Transverse colon (tissue), 4 donors: Measurements from ENCODE around the gene CENPE.

Experiments used
- EP300 ChIP-seq: sonication (generic); formaldehyde crosslinking; IDR thresholded peaks from one replicate; pipeline ENCODE4 v1.6.1; 2017; ENCODE audit warnings: antibody characterized with exemption, low read depth
- POLR2A ChIP-seq: fragments of 450-650 bp; IDR thresholded peaks from one replicate; pipeline ENCODE4 v1.6.1; 2016; ENCODE audit warnings: antibody characterized with exemption, mild to moderate bottlenecking, moderate library complexity
- POLR2AphosphoS5 ChIP-seq, 3 donors: sonication (generic); formaldehyde crosslinking; IDR thresholded peaks; one replicate each; pipeline ENCODE4 v1.6.1; 2016; ENCODE audit warnings: antibody characterized with exemption in 3 of 3
- TF ChIP-seq, protein P1 (sequence below), 5 experiments: fragments of 200-600 bp in 3 of 5; fragments of 450-650 bp in 2 of 5; sonication (generic) in 3 of 5; IDR thresholded peaks; 1 replicate in 2 of 5; 2 replicates in 3 of 5; pipeline ENCODE4 v1.5.1; 2016 to 2017; ENCODE audit warnings: antibody characterized with exemption in 5 of 5, inconsistent platforms in 3 of 5, mild to moderate bottlenecking in 2 of 5, moderate library complexity in 1 of 5

DNA sequence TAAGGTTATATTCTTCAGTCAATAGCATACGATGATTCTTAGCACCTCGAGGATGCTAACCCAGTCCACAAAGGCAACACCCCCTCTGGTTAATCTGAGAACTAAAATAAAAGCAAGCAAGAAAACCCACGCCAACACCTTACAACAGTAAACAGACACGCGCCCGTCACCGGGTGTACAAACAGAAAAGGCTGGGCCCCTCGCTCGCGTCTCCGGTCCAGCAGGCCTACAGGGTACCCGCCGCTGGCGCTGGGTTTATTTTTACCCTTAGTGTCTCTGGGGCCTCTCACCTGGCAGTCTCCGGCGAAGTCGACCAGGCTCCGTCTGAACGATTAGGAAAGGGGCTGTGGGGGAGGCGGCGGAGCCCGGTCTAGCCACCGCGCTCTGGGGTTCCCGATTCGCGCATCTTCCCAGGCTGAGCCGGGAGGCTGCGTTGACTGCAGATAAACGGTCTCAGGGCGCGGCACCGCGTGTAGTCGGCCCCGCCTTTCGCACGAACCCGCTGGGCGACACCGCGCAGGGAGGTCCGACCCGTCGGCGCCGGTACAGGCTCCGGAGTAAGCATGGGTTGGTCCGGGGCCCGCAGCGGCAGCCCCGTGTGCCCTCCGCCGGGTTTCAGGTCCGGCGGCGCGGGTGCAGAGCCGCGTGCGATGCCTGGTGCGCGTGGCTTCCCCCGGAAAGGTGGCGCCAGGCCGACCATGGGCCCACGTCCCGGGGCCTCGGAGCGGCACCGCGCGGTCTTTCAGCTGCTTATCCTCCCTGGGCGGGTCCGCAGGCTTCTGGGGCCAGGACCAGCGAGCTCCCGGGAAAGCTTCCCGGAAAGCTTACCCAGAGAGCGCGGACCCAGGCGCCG lies 122.0 kb downstream of the CENPE start:
- TF ChIP-seq, protein P1, sequence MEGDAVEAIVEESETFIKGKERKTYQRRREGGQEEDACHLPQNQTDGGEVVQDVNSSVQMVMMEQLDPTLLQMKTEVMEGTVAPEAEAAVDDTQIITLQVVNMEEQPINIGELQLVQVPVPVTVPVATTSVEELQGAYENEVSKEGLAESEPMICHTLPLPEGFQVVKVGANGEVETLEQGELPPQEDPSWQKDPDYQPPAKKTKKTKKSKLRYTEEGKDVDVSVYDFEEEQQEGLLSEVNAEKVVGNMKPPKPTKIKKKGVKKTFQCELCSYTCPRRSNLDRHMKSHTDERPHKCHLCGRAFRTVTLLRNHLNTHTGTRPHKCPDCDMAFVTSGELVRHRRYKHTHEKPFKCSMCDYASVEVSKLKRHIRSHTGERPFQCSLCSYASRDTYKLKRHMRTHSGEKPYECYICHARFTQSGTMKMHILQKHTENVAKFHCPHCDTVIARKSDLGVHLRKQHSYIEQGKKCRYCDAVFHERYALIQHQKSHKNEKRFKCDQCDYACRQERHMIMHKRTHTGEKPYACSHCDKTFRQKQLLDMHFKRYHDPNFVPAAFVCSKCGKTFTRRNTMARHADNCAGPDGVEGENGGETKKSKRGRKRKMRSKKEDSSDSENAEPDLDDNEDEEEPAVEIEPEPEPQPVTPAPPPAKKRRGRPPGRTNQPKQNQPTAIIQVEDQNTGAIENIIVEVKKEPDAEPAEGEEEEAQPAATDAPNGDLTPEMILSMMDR (IDR thresholded peaks at IDR 0.05), result no peak
- TF ChIP-seq EP300 (no peak), POLR2A (no peak), POLR2AphosphoS5 (IDR thresholded peaks at IDR 0.05) (peak in 1 of 3 donors; percentile 41)
